GM19351 (cell line): ENCODE measurements around the gene STUB1.

ENCODE experiments used
- ATAC-seq: cut with Tn5 transposase; IDR thresholded peaks from one replicate; pipeline ENCODE4 v1.9.1; 2021; ENCODE audit warnings: mild to moderate bottlenecking, moderate library complexity; ENCODE audit not compliant: unreplicated experiment

The STUB1 gene

DNA sequence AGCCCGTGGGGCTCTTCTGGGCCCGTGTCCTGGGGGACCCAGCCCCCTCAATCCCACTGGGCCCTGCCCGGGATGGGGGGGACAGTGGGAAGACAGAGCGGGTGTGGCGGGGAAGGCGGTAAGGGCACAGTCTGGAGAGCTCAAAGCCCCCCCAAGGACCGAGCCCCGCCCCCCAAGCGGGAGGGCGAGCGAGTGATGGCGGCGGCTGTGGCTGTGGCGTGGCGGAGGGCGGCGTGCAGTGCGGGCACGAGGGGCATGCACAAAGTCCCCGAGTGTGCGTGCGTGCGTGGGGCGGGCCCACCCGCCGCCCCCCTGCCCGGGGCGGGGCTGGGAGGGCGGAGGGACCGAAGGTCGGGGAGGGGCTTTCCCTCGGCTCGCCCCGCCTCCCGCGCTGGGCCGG, 13.6 kb downstream of the STUB1 start:
- ATAC-seq, result no peak

- ATAC-seq, result no peak
Observed at GRCh38 chr16:694187-694862, 14.1 kb downstream of the STUB1 start.

DNA sequence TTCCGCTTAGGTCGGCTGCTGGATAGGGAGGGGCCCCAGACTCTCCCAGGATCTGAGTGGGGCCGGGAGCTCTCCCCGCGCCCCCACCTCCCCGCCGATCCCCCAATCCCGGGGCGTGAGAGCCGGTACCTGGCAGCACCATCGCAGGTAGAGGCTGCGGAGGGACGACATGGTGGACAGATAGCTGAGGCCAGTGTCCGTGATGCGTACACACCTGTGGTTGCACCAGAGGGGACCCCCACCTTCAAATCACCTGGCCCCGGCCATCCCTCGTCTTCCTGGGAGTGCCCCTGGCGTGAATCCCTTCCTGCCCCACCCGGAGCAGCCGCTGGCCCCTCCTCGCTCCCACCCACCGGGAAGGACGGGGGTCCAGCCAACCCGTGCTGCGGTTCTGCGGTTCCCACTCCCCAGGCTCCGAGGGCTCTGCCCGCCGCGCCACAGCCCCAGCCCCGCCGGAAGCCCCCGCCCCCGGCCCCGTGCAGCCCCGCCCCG, 14.7 kb downstream of the STUB1 start:
- ATAC-seq, result no peak

- ATAC-seq, result no peak
Observed at GRCh38 chr16:695355-696089, 15.3 kb downstream of the STUB1 start.

- ATAC-seq, result no peak
Observed at GRCh38 chr16:698911-699671, 18.9 kb downstream of the STUB1 start.

DNA sequence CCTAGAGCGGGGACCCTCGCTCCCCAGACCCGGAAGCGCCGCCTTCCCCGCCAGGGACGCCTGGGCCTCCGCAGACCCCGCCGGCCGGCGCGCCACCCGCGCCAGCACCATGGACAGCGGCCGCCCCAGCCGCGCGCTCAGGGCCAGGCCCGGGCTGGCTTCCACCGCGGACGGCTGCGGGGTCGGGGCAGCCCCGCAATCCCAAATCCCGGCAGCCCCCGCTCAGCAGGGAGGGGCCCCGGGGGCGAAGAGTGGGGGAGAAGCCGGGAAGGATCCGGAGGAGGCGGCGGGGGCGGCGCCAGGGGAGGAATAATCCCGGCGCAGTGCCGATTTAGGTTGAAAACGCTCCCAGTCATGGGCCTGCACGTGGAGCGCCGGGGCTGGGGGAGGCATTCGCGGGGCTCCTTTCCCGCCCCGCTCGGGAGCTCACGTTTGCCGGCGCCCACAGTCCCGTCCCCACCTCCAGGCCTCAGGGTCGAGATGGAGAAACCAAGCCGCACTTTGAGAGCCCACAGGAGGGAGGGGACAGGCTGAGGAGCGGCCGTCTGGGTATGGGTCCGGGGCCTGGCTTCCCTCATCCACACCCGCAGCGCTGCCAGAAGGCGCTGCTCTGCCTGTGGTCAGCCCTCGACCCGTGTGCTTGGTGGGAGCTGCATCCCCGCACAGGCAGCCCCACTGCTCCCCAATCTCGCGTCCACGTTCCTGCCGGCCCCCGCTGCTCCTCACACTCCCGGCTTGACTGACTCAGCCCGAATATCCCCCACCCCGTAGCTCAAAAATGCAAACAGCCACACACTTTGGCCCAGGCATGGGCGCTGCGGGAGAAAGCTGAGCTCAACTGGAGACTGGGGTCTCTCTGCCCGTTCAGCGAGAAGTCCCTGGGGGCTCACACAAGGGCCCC, 20.7 kb downstream of the STUB1 start:
- ATAC-seq, result no peak

DNA sequence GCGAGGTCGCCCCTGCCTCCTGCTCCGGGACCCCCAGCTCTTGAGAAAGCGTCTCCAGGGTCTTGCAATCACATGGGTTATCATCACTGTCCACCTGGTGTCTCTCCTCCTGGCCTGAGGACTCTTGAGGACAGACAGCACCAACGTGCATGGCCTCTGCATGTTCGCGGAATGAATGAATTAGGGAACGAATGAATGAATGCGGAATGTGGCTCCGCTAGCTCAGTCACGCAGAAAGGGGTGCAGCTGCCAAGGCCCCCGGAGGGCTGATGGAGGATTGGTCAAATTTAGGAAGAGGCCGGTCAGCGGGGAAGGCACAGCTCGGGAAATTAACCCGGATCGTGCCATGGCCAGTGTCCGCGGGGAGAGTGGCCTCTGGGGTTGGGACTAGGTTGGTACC, 22.1 kb downstream of the STUB1 start:
- ATAC-seq, result no peak

- no peak for ATAC-seq
Observed at GRCh38 chr16:703406-703805, 23.2 kb downstream of the STUB1 start.

DNA sequence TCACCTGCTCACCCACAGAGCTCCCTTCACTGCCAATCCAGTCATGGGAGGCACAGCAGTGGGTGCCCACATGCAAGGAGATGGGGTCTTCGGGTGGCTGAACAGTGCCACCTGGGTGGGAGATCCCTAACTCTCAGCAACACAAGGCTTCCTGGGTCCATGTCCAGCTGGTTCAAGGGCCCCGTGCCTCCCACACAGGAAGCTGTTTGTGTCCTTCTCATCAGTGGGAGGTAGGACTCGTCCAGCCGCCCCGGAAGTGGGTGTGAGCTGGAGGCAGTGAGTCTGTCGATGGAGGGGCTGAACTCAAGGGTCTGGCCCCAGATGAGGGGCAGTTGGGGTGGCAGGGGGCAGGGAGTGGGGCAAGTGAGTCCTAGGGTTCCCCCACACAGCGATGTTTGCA, 23.8 kb downstream of the STUB1 start:
- ATAC-seq, result no peak

GRCh38 chr16:704552-705380, 24.6 kb downstream of the STUB1 start:
- ATAC-seq, result no peak

DNA sequence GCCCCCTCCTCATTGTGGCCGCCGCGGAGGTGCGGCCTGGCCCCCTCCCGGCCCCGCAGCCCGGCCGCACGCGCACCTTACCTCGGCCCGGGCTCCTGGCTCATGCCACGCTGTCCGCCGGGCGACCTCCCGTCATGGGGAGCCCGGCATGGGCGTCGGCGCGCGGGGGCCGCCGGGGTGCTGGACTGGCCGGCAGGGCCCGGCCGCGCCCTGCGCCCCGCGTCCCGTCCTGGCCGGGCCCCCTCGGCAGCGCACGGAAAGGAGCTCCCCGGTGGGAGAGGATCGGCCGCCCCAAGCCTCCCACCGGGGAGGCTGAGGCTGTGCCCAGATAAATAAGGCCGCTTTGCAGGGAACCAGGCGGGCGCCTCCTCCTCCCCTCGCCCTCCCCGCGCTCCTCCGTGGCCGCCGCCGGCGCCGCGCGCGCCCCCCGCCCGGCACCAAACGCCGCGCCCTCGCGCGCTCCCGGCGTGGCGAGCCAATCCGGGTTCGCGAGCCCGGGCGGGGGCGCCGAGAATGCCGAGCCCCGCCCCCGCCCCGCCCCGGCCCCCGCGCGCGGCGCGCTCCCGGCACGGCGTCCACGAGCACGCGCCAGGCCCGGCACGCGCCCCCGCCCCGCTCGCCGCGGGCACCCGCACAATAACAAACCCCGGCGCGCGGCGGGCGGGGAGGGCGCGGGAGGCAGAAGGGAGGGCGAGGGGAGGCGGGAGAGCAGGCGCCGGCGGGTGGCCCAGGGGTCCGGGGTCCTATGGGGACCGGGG, 25.4 kb downstream of the STUB1 start, which contains the start of gene FBXL16:
FBXL16 (minus strand) TSS at position 371 of the 758 bp plus-strand sequence. CDS start 8,396 bp downstream, outside the sequence.
- ATAC-seq, result no peak

- no peak for ATAC-seq
Observed at GRCh38 chr16:706189-707061, 26.2 kb downstream of the STUB1 start.

DNA sequence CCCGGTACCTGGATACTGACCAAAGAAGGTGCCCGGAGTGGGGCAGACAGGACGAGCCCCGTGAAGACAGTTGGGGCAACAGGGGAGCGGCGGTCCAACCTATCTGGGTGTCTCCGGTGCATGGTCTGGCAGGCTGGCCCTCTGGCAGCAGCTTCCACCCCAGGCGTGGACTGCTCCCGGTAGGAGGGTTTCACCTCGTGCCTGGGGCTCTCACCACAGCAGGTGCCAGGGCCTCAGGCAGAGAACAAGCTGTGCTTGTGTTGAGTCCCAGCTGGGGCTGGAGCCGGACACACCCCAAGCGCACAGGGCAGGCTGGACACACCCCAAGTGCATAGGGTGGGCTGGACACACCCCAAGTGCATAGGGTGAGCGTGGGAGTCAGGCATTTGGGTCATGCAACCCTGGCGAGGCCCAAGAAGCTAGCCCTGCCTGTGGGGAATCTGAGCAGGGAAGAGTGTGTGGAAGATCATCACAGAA, 26.9 kb downstream of the STUB1 start:
- no peak for ATAC-seq

DNA sequence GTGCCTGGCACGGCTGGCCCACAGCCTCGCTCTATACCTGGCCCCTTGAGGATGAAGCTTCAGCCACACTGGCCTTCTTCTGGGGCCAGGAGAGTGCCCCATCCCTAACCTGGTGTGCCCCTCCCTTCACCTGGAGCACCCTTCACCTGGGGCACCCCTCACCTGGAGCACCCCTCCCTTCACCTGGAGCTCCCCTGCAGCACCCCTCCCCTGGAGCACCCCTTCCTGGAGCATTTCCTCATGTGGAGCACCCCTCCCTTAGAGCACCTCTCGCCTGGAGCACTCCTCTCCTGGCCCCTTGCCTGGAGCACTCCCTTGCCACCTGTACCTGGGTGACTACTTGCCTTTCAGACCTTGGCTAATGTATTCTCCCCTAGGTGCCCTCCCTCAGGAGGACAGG, 27.8 kb downstream of the STUB1 start:
- no peak for ATAC-seq

- no peak for ATAC-seq
Observed at GRCh38 chr16:708959-709358, 28.7 kb downstream of the STUB1 start.

DNA sequence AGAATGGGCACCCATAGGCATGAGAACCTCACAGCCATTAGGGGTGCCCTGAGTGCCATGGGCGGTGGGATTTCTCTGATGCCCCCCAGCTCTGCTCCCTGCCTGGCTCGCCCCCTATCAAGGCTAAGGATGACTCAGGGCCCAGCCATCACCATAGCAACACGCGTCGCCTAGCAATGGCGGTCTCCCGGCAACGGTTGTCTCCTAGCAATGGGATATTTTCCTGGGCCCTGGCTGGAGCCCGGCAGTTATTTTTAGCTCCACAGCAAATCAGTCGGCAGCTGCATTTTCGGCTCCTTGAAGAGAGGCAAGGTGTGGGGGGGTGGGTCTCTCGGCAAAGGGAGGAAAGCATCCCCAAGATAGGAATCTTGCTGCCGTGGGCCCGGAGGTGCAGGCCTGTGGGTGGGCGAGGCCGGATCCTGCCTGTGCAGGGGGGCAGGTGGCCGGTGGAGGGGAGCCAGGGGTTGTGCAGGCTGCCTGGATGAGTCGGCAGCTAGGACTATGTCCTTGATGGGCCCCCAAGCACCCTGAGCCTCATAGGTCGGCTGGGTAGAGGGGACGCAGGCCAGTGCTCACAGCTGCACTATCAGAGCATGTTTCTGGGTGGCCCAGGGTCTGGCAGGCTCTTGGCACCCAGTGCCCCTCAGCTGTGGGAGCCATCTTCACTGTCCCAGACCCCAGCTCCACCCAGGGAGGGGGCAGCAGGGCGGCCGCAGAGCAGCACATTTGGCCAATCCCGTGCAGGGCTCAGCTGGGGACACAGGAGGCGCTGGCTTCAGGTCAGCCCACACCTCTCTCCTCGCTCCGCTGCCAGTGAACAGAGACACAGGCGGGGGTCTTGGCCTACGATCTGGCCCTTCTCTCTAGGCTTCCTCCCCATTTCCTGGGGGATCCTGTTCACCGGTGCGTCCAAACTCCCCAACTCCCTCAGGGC, 29.6 kb downstream of the STUB1 start:
- no peak for ATAC-seq
